NCI-H226 (cell line): Measurements from ENCODE around the gene PRPF40A.

Experiments
- DNase-seq: peaks from one replicate; pipeline ENCODE4 v3.0.0-alpha.2; 2015

The PRPF40A gene

GRCh38 chr2:152648336-152648735, 68.9 kb downstream of the PRPF40A start:
- no peak for DNase-seq

GRCh38 chr2:152647552-152647951, 69.7 kb downstream of the PRPF40A start:
- no peak for DNase-seq

- DNase-seq = peak; percentile 92
These were observed 70.5 kb downstream of the PRPF40A start for GRCh38 chr2:152646775-152647174.

- no peak for DNase-seq
These were observed 71.0 kb downstream of the PRPF40A start for GRCh38 chr2:152646264-152646663.

- DNase-seq = no peak
These were observed 72.9 kb downstream of the PRPF40A start for GRCh38 chr2:152644189-152644873.

GRCh38 chr2:152638590-152638989, 78.7 kb downstream of the PRPF40A start:
- DNase-seq = no peak

GRCh38 chr2:152638056-152638455, 79.2 kb downstream of the PRPF40A start:
- DNase-seq = no peak

GRCh38 chr2:152637251-152637650, 80.0 kb downstream of the PRPF40A start:
- no peak for DNase-seq

GRCh38 chr2:152635635-152636298, 81.5 kb downstream of the PRPF40A start:
- peak; percentile 18 for DNase-seq

- no peak for DNase-seq
These were observed 84.5 kb downstream of the PRPF40A start for GRCh38 chr2:152632736-152633135.

- DNase-seq = no peak
These were observed 86.8 kb downstream of the PRPF40A start for GRCh38 chr2:152630466-152630865.

- no peak for DNase-seq
These were observed 88.1 kb downstream of the PRPF40A start for GRCh38 chr2:152629202-152629601.

GRCh38 chr2:152627351-152627957, 89.8 kb downstream of the PRPF40A start:
- DNase-seq = peak; percentile 7

- no peak for DNase-seq
These were observed 90.3 kb downstream of the PRPF40A start for GRCh38 chr2:152626911-152627339.

GRCh38 chr2:152624805-152625204, 92.5 kb downstream of the PRPF40A start:
- no peak for DNase-seq

GRCh38 chr2:152623775-152624174, 93.5 kb downstream of the PRPF40A start:
- DNase-seq = no peak

- no peak for DNase-seq
These were observed 94.1 kb downstream of the PRPF40A start for GRCh38 chr2:152623076-152623740.

- DNase-seq = no peak
These were observed 95.0 kb downstream of the PRPF40A start for GRCh38 chr2:152622219-152622618.

- no peak for DNase-seq
These were observed 96.3 kb downstream of the PRPF40A start for GRCh38 chr2:152620985-152621384.

- no peak for DNase-seq
These were observed 97.1 kb downstream of the PRPF40A start for GRCh38 chr2:152620208-152620607.

- DNase-seq = no peak
These were observed 99.1 kb downstream of the PRPF40A start for GRCh38 chr2:152618193-152618564.

- DNase-seq = no peak
These were observed 99.6 kb downstream of the PRPF40A start for GRCh38 chr2:152617456-152618192.

- DNase-seq = no peak
These were observed 102.1 kb downstream of the PRPF40A start for GRCh38 chr2:152615177-152615576.
